GM12872 (cell line): Measurements from ENCODE around the gene RBM8A.

Experiments
- TF ChIP-seq, protein P1 (sequence below): IDR thresholded peaks from 3 replicates; pipeline ENCODE4 v1.5.1; 2011; ENCODE audit warnings: low read depth, mild to moderate bottlenecking, low read length, moderate library complexity; ENCODE audit not compliant: insufficient read depth

Gene RBM8A

DNA sequence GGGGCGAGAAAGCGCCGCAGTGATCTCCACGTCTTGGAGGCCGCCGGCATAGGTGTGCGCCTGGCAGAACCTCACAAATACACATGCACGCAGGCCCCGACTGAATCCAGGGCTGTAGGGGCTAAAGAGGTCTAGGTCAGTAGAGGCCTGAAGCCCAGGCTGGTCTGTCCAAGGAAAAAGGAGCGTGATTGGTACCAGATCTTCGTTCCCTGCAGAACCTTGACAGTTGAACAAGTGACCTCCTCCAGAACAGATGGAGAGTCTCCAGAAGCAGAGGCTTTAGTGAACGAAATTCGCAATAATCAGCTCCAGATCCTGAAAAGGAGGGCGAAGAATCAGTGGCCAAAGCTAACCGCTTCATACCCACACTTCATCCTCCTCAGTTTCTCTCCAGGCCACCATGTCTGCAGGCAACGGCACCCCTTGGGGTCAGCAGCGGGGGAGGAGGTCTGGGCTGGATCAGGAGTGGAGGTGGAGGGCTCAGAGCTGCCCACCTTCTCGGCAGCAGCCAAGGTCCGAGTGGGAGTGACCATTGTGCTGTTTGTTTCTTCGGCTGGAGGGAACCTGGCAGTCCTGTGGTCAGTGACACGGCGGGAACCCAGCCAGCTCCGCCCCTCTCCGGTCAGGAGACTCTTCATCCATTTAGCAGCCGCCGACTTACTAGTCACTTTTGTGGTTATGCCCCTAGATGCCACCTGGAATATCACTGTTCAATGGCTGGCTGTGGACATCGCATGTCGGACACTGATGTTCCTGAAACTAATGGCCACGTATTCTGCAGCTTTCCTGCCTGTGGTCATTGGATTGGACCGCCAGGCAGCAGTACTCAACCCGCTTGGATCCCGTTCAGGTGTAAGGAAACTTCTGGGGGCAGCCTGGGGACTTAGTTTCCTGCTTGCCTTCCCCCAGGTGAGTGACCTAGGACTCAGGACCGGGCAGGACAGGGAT, 8.0 kb downstream of the RBM8A start:
- TF ChIP-seq, protein P1, sequence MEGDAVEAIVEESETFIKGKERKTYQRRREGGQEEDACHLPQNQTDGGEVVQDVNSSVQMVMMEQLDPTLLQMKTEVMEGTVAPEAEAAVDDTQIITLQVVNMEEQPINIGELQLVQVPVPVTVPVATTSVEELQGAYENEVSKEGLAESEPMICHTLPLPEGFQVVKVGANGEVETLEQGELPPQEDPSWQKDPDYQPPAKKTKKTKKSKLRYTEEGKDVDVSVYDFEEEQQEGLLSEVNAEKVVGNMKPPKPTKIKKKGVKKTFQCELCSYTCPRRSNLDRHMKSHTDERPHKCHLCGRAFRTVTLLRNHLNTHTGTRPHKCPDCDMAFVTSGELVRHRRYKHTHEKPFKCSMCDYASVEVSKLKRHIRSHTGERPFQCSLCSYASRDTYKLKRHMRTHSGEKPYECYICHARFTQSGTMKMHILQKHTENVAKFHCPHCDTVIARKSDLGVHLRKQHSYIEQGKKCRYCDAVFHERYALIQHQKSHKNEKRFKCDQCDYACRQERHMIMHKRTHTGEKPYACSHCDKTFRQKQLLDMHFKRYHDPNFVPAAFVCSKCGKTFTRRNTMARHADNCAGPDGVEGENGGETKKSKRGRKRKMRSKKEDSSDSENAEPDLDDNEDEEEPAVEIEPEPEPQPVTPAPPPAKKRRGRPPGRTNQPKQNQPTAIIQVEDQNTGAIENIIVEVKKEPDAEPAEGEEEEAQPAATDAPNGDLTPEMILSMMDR = no peak

DNA sequence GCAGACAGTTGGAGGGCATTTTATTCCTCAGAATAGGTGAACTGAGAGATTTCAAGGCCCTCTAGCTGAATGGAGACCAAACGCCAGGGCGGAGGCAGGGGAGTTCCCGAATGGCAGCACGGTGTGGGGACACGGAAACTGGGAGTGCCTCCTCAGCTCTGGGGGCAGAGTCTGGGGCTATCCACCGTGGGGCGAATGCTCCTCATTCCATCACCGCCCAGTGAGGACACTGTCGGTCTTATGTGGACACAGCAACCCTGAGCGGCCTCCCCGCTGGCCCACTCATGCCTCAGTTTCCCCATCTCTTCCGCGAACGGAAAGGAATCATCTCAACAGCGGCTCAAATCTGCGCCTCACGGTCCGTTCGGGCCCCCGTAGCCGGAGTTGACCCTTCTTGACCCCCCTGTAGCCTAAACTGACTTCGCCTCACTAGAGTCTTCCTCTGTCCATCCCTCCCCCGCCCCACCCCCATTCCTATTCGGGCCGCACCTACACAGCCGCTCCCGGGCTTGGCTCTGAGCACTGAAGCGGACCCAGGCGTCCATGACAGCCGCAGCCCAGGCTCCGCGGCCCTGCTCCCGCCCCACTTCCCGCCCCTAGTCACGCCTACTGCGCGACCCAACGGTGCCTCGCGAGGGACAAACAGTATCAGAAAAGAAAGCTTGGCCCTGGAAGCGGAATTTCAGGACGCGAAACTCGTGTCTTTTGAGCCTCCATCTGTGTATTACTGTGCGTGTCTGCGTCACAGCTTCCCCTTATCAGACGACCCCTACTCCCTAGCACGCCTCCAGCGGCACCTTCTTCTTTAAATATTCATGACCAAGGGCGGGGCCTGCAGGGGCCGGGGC, 8.9 kb downstream of the RBM8A start, which contains the start of gene PEX11B:
PEX11B (minus strand) TSS at position 574 of the 848 bp plus-strand sequence; CDS start at position 545, 29 bp downstream.
- TF ChIP-seq, protein P1 = no peak

DNA sequence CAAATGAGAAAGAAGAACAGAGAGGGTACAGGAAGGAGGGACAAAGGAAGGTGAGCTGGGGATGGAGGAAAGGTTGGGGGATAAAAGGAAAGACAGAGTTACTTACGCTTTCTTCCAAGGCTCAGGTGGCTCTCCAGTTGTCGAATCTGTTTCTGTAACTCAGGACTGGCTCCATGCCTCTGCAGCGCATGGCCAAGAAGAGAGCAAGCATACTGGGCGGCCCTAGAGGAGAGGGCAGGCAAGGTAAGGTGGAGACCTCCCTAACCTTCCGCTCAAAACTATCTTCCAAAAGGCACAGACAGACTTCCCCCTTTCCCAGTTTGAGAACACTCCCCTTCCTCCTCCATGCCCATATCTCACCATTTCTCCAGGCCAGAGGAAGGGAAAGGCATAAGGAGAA, 9.7 kb downstream of the RBM8A start:
- TF ChIP-seq, protein P1 = no peak

DNA sequence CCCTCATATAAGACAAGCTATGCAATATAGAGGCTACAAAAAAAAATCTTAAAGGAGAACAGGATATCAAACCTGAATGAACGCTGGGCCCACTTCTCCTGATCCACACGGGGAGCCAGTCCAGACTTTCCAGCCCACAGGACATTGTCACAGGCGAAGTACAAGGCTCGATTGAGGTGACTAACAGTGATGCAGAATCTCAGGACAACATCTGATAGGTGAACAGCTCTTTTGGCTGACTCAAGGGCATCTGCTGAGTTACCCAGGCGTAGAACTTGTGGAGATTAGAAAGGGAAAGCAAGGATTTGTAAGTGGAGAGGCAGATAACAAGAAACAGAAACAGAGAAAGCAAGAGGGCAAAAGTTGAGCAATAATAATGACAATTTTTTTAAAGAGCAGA, 10.5 kb downstream of the RBM8A start:
- TF ChIP-seq, protein P1 = no peak

DNA sequence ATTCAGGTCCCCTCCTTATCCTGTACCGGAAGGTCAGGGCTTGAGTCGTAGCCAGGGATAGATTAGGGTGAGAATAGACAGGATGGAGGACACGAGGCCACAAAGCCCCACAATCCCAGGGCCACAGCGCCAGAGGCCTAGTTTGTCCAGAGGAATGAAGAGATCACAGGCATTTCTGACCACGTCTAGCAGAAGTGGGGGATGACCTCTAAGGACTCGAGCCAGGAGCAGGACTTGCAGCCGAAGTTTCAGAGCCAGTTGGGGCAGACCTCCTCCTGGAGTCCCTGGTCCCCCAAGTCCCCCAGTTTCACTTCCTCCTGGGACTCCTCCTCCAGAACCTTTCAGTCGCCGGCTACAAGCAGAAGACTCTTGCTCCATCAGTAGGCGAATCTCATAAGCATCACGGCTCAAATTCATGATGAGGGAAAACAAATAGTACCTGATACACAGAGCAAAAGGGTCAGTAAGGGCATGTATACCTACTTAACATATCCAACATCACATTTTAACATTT, 15.1 kb downstream of the RBM8A start:
- TF ChIP-seq, protein P1 = no peak

DNA sequence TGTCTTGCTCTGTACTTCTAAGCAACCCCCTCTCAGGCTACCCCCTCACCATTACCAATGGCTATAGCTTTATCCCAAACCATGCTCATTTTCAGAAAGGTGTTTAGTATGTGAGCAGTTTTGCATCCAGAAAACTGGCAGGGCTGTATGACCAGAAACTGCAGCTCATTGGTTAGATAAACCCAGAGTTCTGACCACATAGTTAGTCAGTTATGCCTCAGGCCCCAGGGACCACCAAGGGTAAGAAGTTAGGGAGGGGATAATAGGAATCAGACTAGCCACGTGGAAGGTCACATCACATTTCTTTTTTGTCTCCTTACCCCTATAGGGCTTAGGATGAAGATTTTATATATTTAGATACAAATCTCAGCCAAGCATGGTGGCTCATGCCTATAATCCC, 18.6 kb downstream of the RBM8A start:
- TF ChIP-seq, protein P1 = no peak

DNA sequence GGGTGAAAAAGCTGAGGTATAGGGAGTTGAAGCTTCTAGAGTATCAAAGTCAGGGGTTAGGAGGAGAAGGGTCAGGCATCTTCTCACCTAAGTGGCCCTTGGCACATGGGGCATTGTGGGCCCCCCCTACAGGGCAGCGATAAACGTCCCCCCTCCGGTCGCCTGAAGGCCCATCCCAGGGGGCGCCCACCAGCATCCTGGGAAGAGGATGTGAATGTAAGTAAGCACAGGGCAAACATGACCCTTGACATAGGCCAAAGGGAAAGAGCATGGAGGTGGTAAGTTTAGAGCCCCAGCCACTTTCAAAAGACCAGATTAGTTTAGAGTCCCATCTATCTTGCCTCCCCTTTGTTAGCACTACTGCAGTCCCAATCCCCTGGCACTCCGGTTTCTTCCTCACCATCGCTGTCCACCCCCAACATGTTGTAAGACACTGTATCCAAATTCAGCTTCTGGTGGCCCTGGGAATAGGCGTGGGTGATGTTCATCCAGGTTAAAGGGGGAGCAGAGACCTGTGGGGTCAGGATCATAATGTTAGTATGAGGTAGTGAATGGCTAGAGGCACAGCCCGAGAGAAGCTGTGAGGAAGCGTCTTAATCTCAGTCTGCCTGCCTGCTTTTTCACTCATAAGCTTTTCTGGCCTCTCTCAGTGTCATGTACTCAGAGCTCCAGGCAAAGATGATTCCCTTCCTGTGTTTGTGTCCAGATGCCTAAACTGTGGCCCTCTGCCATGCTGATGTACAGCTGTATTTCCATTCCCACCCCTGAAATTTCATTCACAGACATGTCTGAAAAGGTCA, 20.1 kb downstream of the RBM8A start:
- TF ChIP-seq, protein P1 = no peak
